ENCODE results near the gene SAPCD2. TPM values are rescaled to one million over a fixed set of nuclear protein-coding genes. Genes with fewer than 3 reads are reported as not detected.

Gene SAPCD2
- polyA plus RNA-seq, 1 donor = 12.1 TPM

DNA sequence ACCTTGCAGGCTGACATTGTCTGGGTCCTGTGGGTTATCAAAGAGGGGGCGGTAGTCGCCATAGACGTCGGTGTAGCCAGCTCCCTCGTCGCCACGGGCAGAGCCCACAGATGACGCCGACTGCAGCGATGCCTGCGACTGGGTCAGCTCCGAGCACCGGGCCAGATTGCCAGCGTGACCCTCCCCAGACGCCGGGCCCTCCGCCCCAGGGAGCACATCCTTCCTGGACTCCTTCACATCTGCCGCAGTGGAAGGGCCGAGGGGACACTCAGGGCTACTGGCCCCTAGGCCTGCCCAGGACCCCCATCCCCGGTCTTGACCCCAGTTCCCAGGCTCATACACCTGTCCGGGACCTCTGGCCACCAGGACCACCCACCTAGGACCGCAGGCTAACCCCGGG lies 56.2 kb downstream of the SAPCD2 start:
- Histone ChIP-seq H3K4me3 (ENCODE audit: low read length) (no peak overlapping the region), H3K9me3 (ENCODE audit: control insufficient read depth, low read depth, low read length) (peaks cover 55% of the 10 kb centered on the region), H3K4me1 (ENCODE audit: control insufficient read depth, insufficient read depth, low read length) (no peaks in the 10 kb centered on the region), H3K36me3 (ENCODE audit: control insufficient read depth, insufficient read depth, low read length) (peaks cover 17% of the 10 kb centered on the region), H3K27ac (ENCODE audit: low read length) (no peak overlapping the region), H3K27me3 (ENCODE audit: control insufficient read depth, insufficient read depth, low read length) (no peaks in the 10 kb centered on the region)
- WGBS (ENCODE audit: insufficient coverage, low lambda C conversion rate) = no CpG with 5 or more reads among the region's 23 CpGs
- DNase-seq = no peak

DNA sequence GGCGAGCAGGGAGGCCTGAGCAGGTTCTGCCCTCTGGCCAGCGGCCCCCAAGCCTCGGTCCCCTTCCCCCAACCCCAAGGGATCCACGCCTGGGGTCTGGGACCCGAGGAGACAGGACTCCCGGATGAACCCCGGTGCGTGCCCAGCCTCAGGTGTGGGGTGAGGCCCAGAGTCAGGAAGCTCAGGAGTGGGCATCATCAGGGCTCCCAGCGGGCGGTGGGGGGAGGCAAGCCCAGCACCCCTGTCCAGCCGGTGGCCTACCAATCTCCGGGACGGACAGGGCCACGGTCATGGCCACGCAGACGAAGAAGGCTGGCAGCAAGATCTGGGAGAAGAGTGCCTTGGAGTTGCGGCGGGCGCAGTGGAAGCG lies 56.8 kb downstream of the SAPCD2 start:
- H3K27me3 ChIP-seq (ENCODE audit: control insufficient read depth, insufficient read depth, low read length) = no peaks in the 10 kb centered on the region
- peaks cover 52% of the 10 kb centered on the region for H3K9me3 ChIP-seq (ENCODE audit: control insufficient read depth, low read depth, low read length)
- H3K4me1 ChIP-seq (ENCODE audit: control insufficient read depth, insufficient read depth, low read length) = no peaks in the 10 kb centered on the region
- no peak overlapping the region for H3K27ac ChIP-seq (ENCODE audit: low read length)
- no CpG with 5 or more reads among the region's 20 CpGs for WGBS (ENCODE audit: insufficient coverage, low lambda C conversion rate)
- no peak overlapping the region for H3K4me3 ChIP-seq (ENCODE audit: low read length)
- H3K36me3 ChIP-seq (ENCODE audit: control insufficient read depth, insufficient read depth, low read length) = peaks cover 17% of the 10 kb centered on the region
- no peak for DNase-seq

DNA sequence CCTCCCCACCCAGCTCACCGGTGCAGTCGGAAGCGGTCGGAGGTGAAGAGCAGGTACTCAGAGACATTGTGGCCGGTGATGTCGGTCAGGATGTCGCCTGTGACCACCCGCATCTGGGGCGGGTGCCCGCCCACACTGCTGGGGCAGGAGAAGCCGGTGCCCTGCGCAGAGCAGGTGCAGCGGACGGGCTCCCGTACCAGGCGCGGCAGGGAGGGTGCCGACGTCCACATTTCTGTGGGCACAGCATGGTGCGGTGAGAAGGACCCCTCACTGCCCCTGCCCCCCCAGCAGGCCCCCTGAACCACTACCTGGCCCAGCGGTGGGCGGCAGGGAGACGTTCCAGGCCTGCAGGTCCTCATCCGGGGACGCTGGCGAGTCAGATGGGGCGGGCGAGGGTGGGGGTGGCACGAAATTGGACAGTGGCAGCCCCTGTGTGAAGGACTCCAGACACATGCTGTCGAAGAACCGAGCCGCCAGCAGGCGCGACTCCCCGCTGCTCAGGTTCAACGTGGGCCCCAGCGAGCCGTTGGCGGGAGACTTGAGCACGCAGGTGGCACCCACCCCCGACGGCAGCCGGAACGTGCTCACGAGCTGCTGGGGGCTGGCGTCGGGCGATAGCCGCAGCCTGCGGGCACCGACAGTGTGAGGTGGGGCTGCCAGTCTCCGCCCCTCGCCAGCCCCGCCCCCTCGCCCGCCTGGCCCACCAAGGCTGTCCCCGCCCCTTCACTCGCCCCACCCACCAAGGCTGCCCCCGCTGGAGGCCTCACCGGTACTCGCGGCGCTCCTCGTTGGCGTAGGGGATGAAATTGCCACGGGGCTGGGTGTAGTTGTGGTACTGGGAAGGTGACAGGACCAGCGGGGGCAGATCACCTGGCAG lies 57.4 kb downstream of the SAPCD2 start:
- no CpG with 5 or more reads among the region's 67 CpGs for WGBS (ENCODE audit: insufficient coverage, low lambda C conversion rate)

More for the DNA sequence above, 57.4 kb downstream of the SAPCD2 start:
- H3K27me3 ChIP-seq (ENCODE audit: control insufficient read depth, insufficient read depth, low read length) = no peaks in the 10 kb centered on the region
- H3K4me3 ChIP-seq (ENCODE audit: low read length) = no peak overlapping the region
- peaks cover 50% of the 10 kb centered on the region for H3K9me3 ChIP-seq (ENCODE audit: control insufficient read depth, low read depth, low read length)
- H3K36me3 ChIP-seq (ENCODE audit: control insufficient read depth, insufficient read depth, low read length) = peaks cover 17% of the 10 kb centered on the region
- no peaks in the 10 kb centered on the region for H3K4me1 ChIP-seq (ENCODE audit: control insufficient read depth, insufficient read depth, low read length)
- no peak overlapping the region for H3K27ac ChIP-seq (ENCODE audit: low read length)
- DNase-seq = no peak

Other genes with a start within 250 kb of the SAPCD2 start
- 10.4 TPM for gene AJM1, start 228.1 kb downstream of the SAPCD2 start, polyA plus RNA-seq
- gene PHPT1, start 221.1 kb downstream of the SAPCD2 start, polyA plus RNA-seq = 312 TPM
- 772 TPM for gene MAMDC4, start 218.2 kb downstream of the SAPCD2 start, polyA plus RNA-seq
- gene EDF1, start 204.2 kb downstream of the SAPCD2 start, polyA plus RNA-seq = 585 TPM
- gene TRAF2, start 184.0 kb downstream of the SAPCD2 start, polyA plus RNA-seq = 18.5 TPM
- gene FBXW5, start 125.8 kb downstream of the SAPCD2 start, polyA plus RNA-seq = 86.8 TPM
- gene C8G, start 125.3 kb downstream of the SAPCD2 start, polyA plus RNA-seq = 36.0 TPM
- 121 TPM for gene LCN12, start 118.3 kb downstream of the SAPCD2 start, polyA plus RNA-seq
- gene PTGDS, start 93.1 kb downstream of the SAPCD2 start, polyA plus RNA-seq = 4.6 TPM
- gene LCNL1, start 87.6 kb downstream of the SAPCD2 start, polyA plus RNA-seq = 0.09 TPM
- gene PAXX, start 78.1 kb downstream of the SAPCD2 start, polyA plus RNA-seq = 38.9 TPM
- 3.6 TPM for gene CLIC3, start 74.0 kb downstream of the SAPCD2 start, polyA plus RNA-seq
- 25.3 TPM for gene ABCA2, start 42.3 kb downstream of the SAPCD2 start, polyA plus RNA-seq
- 0.69 TPM for gene FUT7, start 38.5 kb downstream of the SAPCD2 start, polyA plus RNA-seq
- 42.7 TPM for gene NPDC1, start 24.4 kb downstream of the SAPCD2 start, polyA plus RNA-seq
- gene ENTPD2, start 16.5 kb downstream of the SAPCD2 start, polyA plus RNA-seq = 9.9 TPM
- 32.4 TPM for gene UAP1L1, start 7.0 kb upstream of the SAPCD2 start, polyA plus RNA-seq
- 39.5 TPM for gene MAN1B1, start 16.4 kb upstream of the SAPCD2 start, polyA plus RNA-seq
- 196 TPM for gene DPP7, start 44.2 kb upstream of the SAPCD2 start, polyA plus RNA-seq
- gene GRIN1, start 68.6 kb upstream of the SAPCD2 start, polyA plus RNA-seq = 2.6 TPM
- gene LRRC26, start 99.5 kb upstream of the SAPCD2 start, polyA plus RNA-seq = 12.0 TPM
- not detected for gene TMEM210, start 101.5 kb upstream of the SAPCD2 start, polyA plus RNA-seq
- 47.0 TPM for gene ANAPC2, start 118.0 kb upstream of the SAPCD2 start, polyA plus RNA-seq
- 66.0 TPM for gene SSNA1, start 118.1 kb upstream of the SAPCD2 start, polyA plus RNA-seq
- 32.1 TPM for gene TPRN, start 130.2 kb upstream of the SAPCD2 start, polyA plus RNA-seq
- gene TMEM203, start 135.1 kb upstream of the SAPCD2 start, polyA plus RNA-seq = 33.1 TPM
- gene NDOR1, start 135.1 kb upstream of the SAPCD2 start, polyA plus RNA-seq = 12.1 TPM
- gene RNF208, start 151.7 kb upstream of the SAPCD2 start, polyA plus RNA-seq = 11.0 TPM
- gene CYSRT1, start 154.6 kb upstream of the SAPCD2 start, polyA plus RNA-seq = 71.7 TPM
- 87.5 TPM for gene RNF224, start 156.9 kb upstream of the SAPCD2 start, polyA plus RNA-seq
- 36.9 TPM for gene SLC34A3, start 160.3 kb upstream of the SAPCD2 start, polyA plus RNA-seq
- gene TUBB4B, start 170.7 kb upstream of the SAPCD2 start, polyA plus RNA-seq = 402 TPM
- gene STPG3, start 180.7 kb upstream of the SAPCD2 start, polyA plus RNA-seq = 3.4 TPM
- gene NELFB, start 184.8 kb upstream of the SAPCD2 start, polyA plus RNA-seq = 45.9 TPM
- gene TOR4A, start 207.2 kb upstream of the SAPCD2 start, polyA plus RNA-seq = 18.4 TPM
- 32.4 TPM for gene NRARP, start 231.7 kb upstream of the SAPCD2 start, polyA plus RNA-seq